IMR-90 (cell line): ENCODE results near the gene ERBB4. TPM values are rescaled to one million over a fixed set of nuclear protein-coding genes. Genes with fewer than 3 reads are reported as not detected.
"Not testable (repeated sequence)": the region's sequence is repeated elsewhere in the genome, so short reads cannot be mapped to it uniquely, and the experiment has no call there.

Source experiments
- ATAC-seq: fragments of 200-7000 bp; cut with Tn5 transposase; 2 replicates; pipeline ENCODE4 v1.9.1; 2020; ENCODE audit warnings: low read depth, mild to moderate bottlenecking, moderate library complexity
- BruUV-seq: library from RNA; stranded (reverse); fragments of 400-500 nt; replicated peaks from 2 replicates; lab custom pipeline; 2021; lab: Mats Ljungman, UMichigan
- CTCF ChIA-PET: fragments of 300-600 bp; formaldehyde crosslinking; extraction: SDS; loops from one replicate; lab custom pipeline; 2021; ENCODE audit warnings: antibody characterized with exemption; lab: Yijun Ruan, JAX
- POLR2A ChIA-PET: fragments of 300-600 bp; sonication (Branson Sonifier 250); formaldehyde crosslinking; loops from one replicate; lab custom pipeline; 2022; ENCODE audit warnings: antibody characterized with exemption; ENCODE audit not compliant: unreplicated experiment; lab: Charles Lee
- DNase-seq: peaks from one replicate; pipeline ENCODE4 v3.0.0; 2013
- H2AFZ ChIP-seq: replicated peaks from 2 replicates; pipeline ENCODE3; 2013; ENCODE audit warnings: low read length, mild to moderate bottlenecking; ENCODE audit not compliant: poor library complexity
- H2AK5ac ChIP-seq: 2 replicates; pipeline ENCODE4 v1.6.1; 2013; ENCODE audit warnings: low read depth, low read length, inconsistent platforms
- H2AK9ac ChIP-seq: replicated peaks from 2 replicates; pipeline ENCODE3; 2013; ENCODE audit warnings: mild to moderate bottlenecking, low read depth, low read length, moderate library complexity; ENCODE audit not compliant: poor library complexity
- H2BK120ac ChIP-seq: 2 replicates; pipeline ENCODE4 v1.6.1; 2013; ENCODE audit warnings: low read depth, low read length, inconsistent platforms
- H2BK15ac ChIP-seq: 3 replicates; pipeline ENCODE4 v1.6.1; 2013; ENCODE audit warnings: low read depth, low read length, inconsistent platforms
- H2BK20ac ChIP-seq: 2 replicates; pipeline ENCODE4 v1.6.1; 2013; ENCODE audit warnings: low read depth, mild to moderate bottlenecking, inconsistent platforms, low read length, moderate library complexity
- H2BK5ac ChIP-seq: 2 replicates; pipeline ENCODE4 v1.6.1; 2013; ENCODE audit warnings: mild to moderate bottlenecking, low read depth, low read length, inconsistent platforms; ENCODE audit not compliant: poor library complexity, severe bottlenecking
- H3K14ac ChIP-seq: replicated peaks from 2 replicates; pipeline ENCODE4 v1.6.1; 2013; ENCODE audit warnings: low read depth, low read length, inconsistent platforms
- H3K18ac ChIP-seq: 2 replicates; pipeline ENCODE4 v1.6.1; 2013; ENCODE audit warnings: low read depth, low read length, control low read depth
- H3K23ac ChIP-seq: 2 replicates; pipeline ENCODE4 v1.6.1; 2013; ENCODE audit warnings: low read depth, low read length, inconsistent platforms
- H3K27ac ChIP-seq: 2 replicates; pipeline ENCODE4 v1.5.1; 2013; ENCODE audit warnings: mild to moderate bottlenecking, control low read depth, low read length; ENCODE audit not compliant: insufficient read depth
- H3K27me3 ChIP-seq: 2 replicates; pipeline ENCODE4 v1.6.1; 2013; ENCODE audit warnings: low read length; ENCODE audit not compliant: control insufficient read depth, insufficient read depth
- H3K36me3 ChIP-seq: 2 replicates; pipeline ENCODE4 v1.6.1; 2013; ENCODE audit warnings: low read length, mixed read lengths; ENCODE audit not compliant: control insufficient read depth, insufficient read depth
- H3K4ac ChIP-seq: 2 replicates; pipeline ENCODE4 v1.6.1; 2013; ENCODE audit warnings: low read depth, low read length, inconsistent platforms
- H3K4me1 ChIP-seq: 2 replicates; pipeline ENCODE4 v1.6.1; 2013; ENCODE audit warnings: low read length, mixed read lengths; ENCODE audit not compliant: control insufficient read depth, insufficient read depth
- H3K4me2 ChIP-seq: 2 replicates; pipeline ENCODE4 v1.6.1; 2013; ENCODE audit warnings: low read depth, mild to moderate bottlenecking, control low read depth, low read length, moderate library complexity
- H3K4me3 ChIP-seq: 2 replicates; pipeline ENCODE4 v1.5.1; 2013; ENCODE audit warnings: low read depth, mild to moderate bottlenecking, control low read depth, low read length, moderate library complexity; ENCODE audit not compliant: insufficient read depth
- H3K56ac ChIP-seq: 2 replicates; pipeline ENCODE4 v1.6.1; 2013; ENCODE audit warnings: low read length, inconsistent platforms; ENCODE audit not compliant: insufficient read depth; ENCODE audit errors: extremely low read depth
- H3K79me1 ChIP-seq, 2 experiments: 2 replicates each; pipeline ENCODE4 v1.6.1; 2013; ENCODE audit warnings: low read length in 2 of 2, inconsistent platforms in 1 of 2, low read depth in 1 of 2
- H3K9ac ChIP-seq: 2 replicates; pipeline ENCODE4 v1.6.1; 2013; ENCODE audit warnings: low read depth, low read length, control low read depth
- H3K9me1 ChIP-seq: 2 replicates; pipeline ENCODE4 v1.6.1; 2013; ENCODE audit warnings: low read length, inconsistent platforms; ENCODE audit not compliant: insufficient read depth
- H3K9me3 ChIP-seq: 2 replicates; pipeline ENCODE4 v1.6.1; 2013; ENCODE audit warnings: low read length; ENCODE audit not compliant: control insufficient read depth, insufficient read depth
- H4K20me1 ChIP-seq: 2 replicates; pipeline ENCODE4 v1.6.1; 2013; ENCODE audit warnings: low read length, inconsistent platforms; ENCODE audit not compliant: insufficient read depth
- H4K5ac ChIP-seq: 2 replicates; pipeline ENCODE4 v1.6.1; 2013; ENCODE audit warnings: mild to moderate bottlenecking, low read depth, low read length, control low read depth
- H4K8ac ChIP-seq, 2 experiments: 2 replicates each; pipeline ENCODE4 v1.6.1; 2013; ENCODE audit warnings: low read depth in 2 of 2, low read length in 2 of 2, control low read depth in 1 of 2, inconsistent platforms in 1 of 2
- H4K91ac ChIP-seq: 2 replicates; pipeline ENCODE4 v1.6.1; 2013; ENCODE audit warnings: low read depth, low read length, inconsistent platforms; ENCODE audit not compliant: insufficient read depth
- WGBS, 2 experiments: methylation state at CpG; one replicate each; pipeline versions ENCODE4 v1.1.5 to v1.1.7; 2013; ENCODE audit warnings: missing lambda C conversion rate in 2 of 2; ENCODE audit not compliant: insufficient read length in 1 of 2; ENCODE audit errors: extremely low coverage in 2 of 2; 5-methylcytosine and 5-hydroxymethylcytosine counted together
- dilution Hi-C: fragments of 300-500 bp; cut with HindIII; formaldehyde crosslinking; loops from one replicate; pipeline ENCODE4 v1.14.3; 2018; ENCODE audit warnings: low sequenced_read_pairs; ENCODE audit not compliant: unreplicated experiment
- in situ Hi-C: fragments of 300-500 bp; cut with MboI; formaldehyde crosslinking; loops from 3 replicates; pipeline ENCODE4 v1.14.3; 2019; ENCODE audit warnings: low sequenced_read_pairs, inconsistent platforms, mixed read lengths
- intact Hi-C: fragments of 100-400 bp; cut with micrococcal nuclease; formaldehyde crosslinking; loops from 2 replicates; pipeline ENCODE4 v1.10.0; 2022
- polyA plus RNA-seq, 3 experiments: library from polyadenylated mRNA; depleted of rRNA; stranded (reverse); fragments of >200 nt; gene quantifications; 2 replicates each; pipeline ENCODE4 v1.2.3, GENCODE V29; 2012; ENCODE audit warnings: low replicate concordance in 1 of 3
- total RNA-seq: library from RNA; depleted of rRNA; stranded (reverse); fragments of >200 nt; gene quantifications from 2 replicates; pipeline ENCODE4 v1.2.3, GENCODE V29; 2012

ERBB4 gene
- total and polyA plus RNA-seq, 2 of the 4 experiments (the other 2 are of a cell fraction): not detected

DNA sequence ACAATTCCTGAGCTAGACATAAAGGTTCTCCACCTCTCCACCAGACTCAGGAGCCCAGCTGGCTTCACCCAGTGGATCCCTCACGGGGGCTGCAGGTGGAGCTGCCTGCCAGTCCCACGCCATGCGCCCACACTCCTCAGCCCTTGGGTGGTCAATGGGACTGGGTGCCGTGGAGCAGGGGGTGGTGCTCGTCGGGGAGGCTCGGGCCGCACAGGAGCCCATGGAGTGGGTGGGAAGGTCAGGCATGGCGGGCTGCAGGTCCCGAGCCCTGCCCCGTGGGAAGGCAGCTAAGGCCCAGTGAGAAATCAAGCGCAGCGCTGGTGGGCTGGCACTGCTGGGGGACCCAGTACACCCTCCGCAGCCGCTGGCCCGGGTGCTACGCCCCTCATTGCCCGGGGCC, 1014.4 kb downstream of the ERBB4 start:
- H3K27ac ChIP-seq, H3K36me3 ChIP-seq, H3K56ac ChIP-seq, POLR2A ChIA-PET, H3K79me1 ChIP-seq, H2BK15ac ChIP-seq, DNase-seq, H2BK5ac ChIP-seq, in situ Hi-C loops, H3K9ac ChIP-seq, H2BK120ac ChIP-seq, H3K4me1 ChIP-seq, H3K9me1 ChIP-seq, H4K91ac ChIP-seq, H3K14ac ChIP-seq, H3K4me2 ChIP-seq, H2AK5ac ChIP-seq, CTCF ChIA-PET, H3K4ac ChIP-seq, H2AFZ ChIP-seq, BruUV-seq, H4K8ac ChIP-seq, H3K4me3 ChIP-seq, H2AK9ac ChIP-seq, intact Hi-C loops, H3K18ac ChIP-seq, H4K5ac ChIP-seq, H4K20me1 ChIP-seq, H3K27me3 ChIP-seq, H3K23ac ChIP-seq, dilution Hi-C loops, ATAC-seq, H2BK20ac ChIP-seq: not testable (repeated sequence)
- no CpG with 5 or more reads among the region's 18 CpGs for WGBS, 2 experiments
- peaks cover 13% of the 10 kb centered on the region for H3K9me3 ChIP-seq
